HepG2 (cell line): ENCODE data around the gene C1QTNF5. TPM values are rescaled to one million over a fixed set of nuclear protein-coding genes. Genes with fewer than 3 reads are reported as not detected.

Experiments used
- ATAC-seq: fragments of 200-7000 bp; cut with Tn5 transposase; 3 replicates; pipeline ENCODE4 v1.9.1; 2020; ENCODE audit warnings: mild to moderate bottlenecking, moderate library complexity
- BruUV-seq: library from RNA; stranded (reverse); fragments of 400-500 nt; replicated peaks from 2 replicates; lab custom pipeline; 2021; lab: Mats Ljungman, UMichigan
- CTCF ChIA-PET: fragments of 300-600 bp; formaldehyde crosslinking; extraction: SDS; loops from one replicate; lab custom pipeline; 2021; ENCODE audit warnings: low total read pairs, inconsistent platforms, low intra/inter-chr PET ratio; lab: Yijun Ruan, JAX
- POLR2A ChIA-PET: fragments of 350-600 bp; sonication (Branson Sonifier 250); formaldehyde crosslinking; loops from one replicate; lab custom pipeline; 2020; ENCODE audit warnings: antibody characterized with exemption, inconsistent platforms; lab: Yijun Ruan, JAX
- DNase-seq: peaks from one replicate; pipeline ENCODE4 v3.0.0-alpha.2; 2015; ENCODE audit warnings: low spot score
- FAIRE-seq: peaks from 3 replicates; lab custom pipeline; 2011; peaks lifted over from hg19 to GRCh38; lab: Jason Lieb, UNC
- H2AFZ ChIP-seq: one replicate; pipeline ENCODE4 v1.6.1; 2011; ENCODE audit warnings: low read length, inconsistent platforms
- H3K27ac ChIP-seq: fragments of 300-600 bp; 3 replicates; pipeline ENCODE4 v1.8.0; 2011; ENCODE audit warnings: mixed run types, mild to moderate bottlenecking, mixed read lengths, low read length, inconsistent platforms; ENCODE audit not compliant: insufficient read depth; ENCODE audit errors: extremely low read length
- H3K27me3 ChIP-seq, 2 experiments: fragments of 200-600 bp in 1 of 2; 2 replicates in 1 of 2; 3 replicates in 1 of 2; pipeline versions ENCODE4 v1.6.0 to v1.8.0; 2011; ENCODE audit warnings: low read length in 2 of 2, mild to moderate bottlenecking in 2 of 2, moderate library complexity in 2 of 2, inconsistent platforms in 1 of 2; ENCODE audit not compliant: insufficient read depth in 2 of 2, control insufficient read depth in 1 of 2
- H3K36me3 ChIP-seq, 2 experiments: fragments of 200-600 bp in 1 of 2; replicated peaks in 1 of 2; 2 replicates in 1 of 2; 3 replicates in 1 of 2; pipeline versions ENCODE4 v1.5.1 to v1.8.0; 2011; ENCODE audit warnings: low read length in 2 of 2, inconsistent platforms in 1 of 2; ENCODE audit not compliant: insufficient read depth in 2 of 2, control insufficient read depth in 1 of 2
- H3K4me1 ChIP-seq: 2 replicates; pipeline ENCODE4 v1.5.1; 2012; ENCODE audit warnings: low read length, inconsistent platforms; ENCODE audit not compliant: insufficient read depth
- H3K4me2 ChIP-seq: 2 replicates; pipeline ENCODE4 v1.6.0; 2011; ENCODE audit warnings: low read depth, low read length, inconsistent platforms
- H3K4me3 ChIP-seq, 3 experiments: fragments of 200-600 bp in 1 of 3; sonication (generic), shearing (Covaris generic) in 1 of 3; replicated peaks in 1 of 3; 2 replicates each; pipeline ENCODE4 v1.5.1; 2011 to 2016; ENCODE audit warnings: low read length in 3 of 3, inconsistent platforms in 2 of 3, low read depth in 2 of 3, mild to moderate bottlenecking in 2 of 3, control low read depth in 1 of 3, mixed read lengths in 1 of 3; ENCODE audit not compliant: insufficient read depth in 1 of 3
- H3K79me2 ChIP-seq: one replicate; pipeline ENCODE4 v1.6.1; 2011; ENCODE audit warnings: low read length, inconsistent platforms; ENCODE audit not compliant: insufficient read depth
- H3K9ac ChIP-seq: 2 replicates; pipeline ENCODE4 v1.6.0; 2011; ENCODE audit warnings: mild to moderate bottlenecking, low read depth, low read length, inconsistent platforms; ENCODE audit not compliant: insufficient read depth
- H3K9me3 ChIP-seq: 2 replicates; pipeline ENCODE4 v1.5.1; 2012; ENCODE audit warnings: mild to moderate bottlenecking, low read length
- H4K20me1 ChIP-seq: 2 replicates; pipeline ENCODE4 v1.6.0; 2011; ENCODE audit warnings: inconsistent platforms, mild to moderate bottlenecking, low read length, moderate library complexity; ENCODE audit not compliant: insufficient read depth
- CBX1 ChIP-seq: IDR thresholded peaks from one replicate; pipeline ENCODE4 v1.6.1; 2016; ENCODE audit warnings: antibody characterized with exemption, low read depth
- PLRG1 ChIP-seq: fragments of 450-650 bp; conservative IDR thresholded peaks from 2 replicates; pipeline ENCODE4 v1.6.1; 2016
- TCF7 ChIP-seq: sonication (generic); IDR thresholded peaks from 2 replicates; pipeline ENCODE4 v1.6.1; 2016; ENCODE audit warnings: antibody characterized with exemption, low read depth
- YY1 ChIP-seq: IDR thresholded peaks from 2 replicates; pipeline ENCODE4 v1.6.1; 2011; ENCODE audit warnings: low read length, low read depth, moderate library complexity, mild to moderate bottlenecking; ENCODE audit not compliant: insufficient read depth, insufficient replicate concordance
- ZC3H13 ChIP-seq: sonication (generic); formaldehyde crosslinking; IDR thresholded peaks from 2 replicates; pipeline ENCODE4 v1.8.1; 2023; ENCODE audit warnings: mild to moderate bottlenecking, missing genetic modification reagents, moderate library complexity
- ZFYVE20 ChIP-seq: sonication (generic); formaldehyde crosslinking; IDR thresholded peaks from 2 replicates; pipeline ENCODE4 v1.8.0; 2023; ENCODE audit warnings: low read depth, mild to moderate bottlenecking, moderate library complexity, missing genetic modification reagents, borderline replicate concordance
- ZNF343 ChIP-seq: sonication (generic); formaldehyde crosslinking; IDR thresholded peaks from 2 replicates; pipeline ENCODE4 v1.4.0; 2020; ENCODE audit warnings: mild to moderate bottlenecking, missing genetic modification reagents
- ZNF552 ChIP-seq: sonication (generic); formaldehyde crosslinking; IDR thresholded peaks from 2 replicates; pipeline ENCODE4 v1.9.0; 2022; ENCODE audit warnings: missing genetic modification reagents, mild to moderate bottlenecking, borderline replicate concordance
- ZNF674 ChIP-seq: sonication (generic); formaldehyde crosslinking; IDR thresholded peaks from 2 replicates; pipeline ENCODE4 v1.5.0; 2020; ENCODE audit warnings: low read depth, mild to moderate bottlenecking, missing genetic modification reagents
- WGBS: methylation state at CpG from one replicate; pipeline ENCODE4 v1.1.6; 2017; ENCODE audit warnings: low lambda C conversion rate; 5-methylcytosine and 5-hydroxymethylcytosine counted together
- in situ Hi-C: cut with HindIII; loops from 2 replicates; pipeline ENCODE4 v1.10.0; 2017; ENCODE audit warnings: low pct_unique_long_range_greater_than_20kb; ENCODE audit not compliant: extremely low pct_ligation_motif_present
- intact Hi-C: fragments of 100-400 bp; cut with micrococcal nuclease; formaldehyde crosslinking; loops from one replicate; pipeline ENCODE4 v1.10.0; 2022; ENCODE audit not compliant: unreplicated experiment
- polyA plus RNA-seq, 8 experiments: library from polyadenylated mRNA; depleted of rRNA in 3 of 8; stranded (reverse) in 7 of 8; unstranded in 1 of 8; fragments of >200 nt; fragmentation: Illumina TruSeq in 4 of 8; extraction: Trizol in 4 of 8; gene quantifications; 2 replicates each; pipeline versions ENCODE4 v1.2.1 to v1.2.3, GENCODE V29; 2011 to 2016; ENCODE audit warnings: low read depth in 4 of 8, missing spikeins in 1 of 8, mixed read lengths in 1 of 8; ENCODE audit not compliant: insufficient read depth in 1 of 8
- total RNA-seq, 5 experiments: library from RNA; depleted of rRNA; stranded (reverse); fragments of >200 nt; fragmentation: Illumina TruSeq; extraction: Trizol; gene quantifications; 2 replicates each; pipeline ENCODE4 v1.2.3, GENCODE V29; 2016; ENCODE audit warnings: low read depth in 1 of 5
- TF ChIP-seq, protein P1 (sequence below): sonication (generic); formaldehyde crosslinking; IDR thresholded peaks from 2 replicates; pipeline ENCODE4 v1.8.0; 2022; ENCODE audit warnings: missing genetic modification reagents, mild to moderate bottlenecking, inconsistent platforms, borderline replicate concordance
- TF ChIP-seq, protein P2 (sequence below): sonication (generic); formaldehyde crosslinking; IDR thresholded peaks from 2 replicates; pipeline ENCODE4 v1.4.0; 2020; ENCODE audit warnings: missing genetic modification reagents, borderline replicate concordance
- TF ChIP-seq, protein P3 (sequence below): sonication (generic); formaldehyde crosslinking; IDR thresholded peaks from 2 replicates; pipeline ENCODE4 v1.4.0; 2020; ENCODE audit warnings: mild to moderate bottlenecking, missing genetic modification reagents
- TF ChIP-seq, protein P4 (sequence below): sonication (generic); formaldehyde crosslinking; IDR thresholded peaks from 2 replicates; pipeline ENCODE4 v1.5.1; 2020; ENCODE audit warnings: mild to moderate bottlenecking, missing genetic modification reagents, borderline replicate concordance

The C1QTNF5 gene
- total and polyA plus RNA-seq, 2 of the 13 experiments (the other 11 are each of a cell fraction or from before 2014, with no cell fraction given): 0.86 to 1.2 TPM

DNA sequence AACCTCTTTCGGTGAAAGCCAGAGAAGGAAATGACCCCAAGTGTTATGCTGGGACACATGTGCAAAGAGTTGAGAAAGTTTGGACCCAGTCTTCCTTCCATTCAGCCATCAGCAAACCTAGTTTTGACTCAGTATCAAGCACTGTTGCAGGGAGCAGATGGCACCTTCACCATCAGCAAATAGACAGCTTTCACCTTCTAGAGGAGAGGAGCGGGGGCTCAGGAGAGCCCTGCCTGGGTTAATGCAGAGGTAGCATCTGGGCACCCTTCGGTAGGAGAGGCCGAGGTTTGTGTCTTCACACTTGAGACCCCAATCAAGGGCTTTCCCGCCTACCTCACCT is 22.0 kb upstream of the C1QTNF5 start:
- in situ Hi-C loops: no loop called here
- Histone ChIP-seq H3K9me3 (no peaks in the 10 kb centered on the region), H3K36me3 (peaks cover 5 to 20% of the 10 kb centered on the region in 2 experiments; a peak in 4 of 5 replicates), H2AFZ (no peak overlapping the region), H3K27me3 (no peaks in the 10 kb centered on the region), H3K4me1 (peaks cover 71% of the 10 kb centered on the region), H3K4me2 (no peak overlapping the region), H3K27ac (no peak overlapping the region), H3K4me3 (no peak overlapping the region), H4K20me1 (no peaks in the 10 kb centered on the region; the same call in 1 of the 2 replicates), H3K9ac (no peak overlapping the region), H3K79me2 (peaks cover 12% of the 10 kb centered on the region)
- WGBS: 96% methylated on average over 5 of the region's 5 CpGs
- ATAC-seq: no peak
- TF ChIP-seq, protein P1, sequence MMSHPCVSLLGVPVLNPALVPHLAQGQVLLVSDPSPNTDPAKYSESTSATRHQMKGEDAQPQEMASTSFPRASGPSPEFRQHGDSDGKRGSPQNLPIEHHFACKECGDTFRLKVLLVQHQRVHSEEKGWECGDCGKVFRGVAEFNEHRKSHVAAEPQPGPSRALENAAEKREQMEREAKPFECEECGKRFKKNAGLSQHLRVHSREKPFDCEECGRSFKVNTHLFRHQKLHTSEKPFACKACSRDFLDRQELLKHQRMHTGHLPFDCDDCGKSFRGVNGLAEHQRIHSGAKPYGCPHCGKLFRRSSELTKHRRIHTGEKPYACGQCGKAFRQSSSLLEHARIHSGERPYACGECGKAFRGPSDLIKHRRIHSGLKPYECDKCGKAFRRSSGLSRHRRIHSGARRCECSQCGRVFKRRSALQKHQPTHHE: no peak
- TF ChIP-seq ZC3H13 (CRISPR knock-in tag): no peak
- ChIA-PET CTCF (no interaction called here), POLR2A (interaction anchor here (1.1 to 2.3 kb wide), 4 partner anchors 8 to 24 kb away, joined by 3 to 12 read pairs (median 4); partner anchors contain the start of gene USP2)
- DNase-seq: no peak
- intact Hi-C loops: no loop called here
- no peak for FAIRE-seq
- no TSS peak for BruUV-seq

DNA sequence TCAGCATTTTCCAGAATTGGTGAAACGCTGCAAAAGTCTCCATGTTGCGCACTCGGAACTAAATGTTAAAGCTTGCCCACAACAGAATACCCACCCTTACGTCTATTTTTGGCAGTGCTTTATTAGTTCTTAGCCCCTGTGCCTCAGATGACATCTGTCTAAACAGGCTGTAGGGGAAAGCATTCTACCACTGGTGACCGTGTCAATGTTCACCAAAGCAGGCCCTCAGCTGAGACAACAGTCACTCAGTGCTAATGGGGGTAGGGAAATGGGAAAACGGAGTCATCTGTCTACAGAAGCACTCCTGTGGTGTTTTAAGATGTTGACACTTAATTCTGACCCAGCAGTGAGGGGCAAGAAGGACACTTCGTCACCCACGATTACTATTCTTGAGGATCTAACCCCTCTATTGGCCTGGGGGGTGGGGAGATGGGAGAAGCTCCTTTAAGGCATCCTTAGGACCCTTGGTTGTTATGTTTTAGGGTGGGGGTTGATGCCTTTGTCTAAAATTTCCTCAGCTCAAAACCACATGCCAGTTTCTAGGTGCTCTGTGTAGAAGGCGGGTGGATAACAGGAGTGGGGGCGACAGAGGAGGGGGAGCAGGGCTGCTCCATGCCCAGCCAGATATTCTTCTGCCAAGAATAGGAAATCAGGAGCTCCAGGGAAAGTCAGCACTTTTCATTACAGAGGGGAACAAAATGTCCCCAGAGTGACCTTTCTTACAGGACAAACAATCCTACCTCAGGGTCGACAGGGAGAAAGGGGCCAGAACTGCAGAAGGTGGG is 21.4 kb upstream of the C1QTNF5 start:
- Histone ChIP-seq H2AFZ (no peak overlapping the region), H4K20me1 (no peaks in the 10 kb centered on the region; the same call in 1 of the 2 replicates), H3K4me3 (no peak overlapping the region), H3K9me3 (no peaks in the 10 kb centered on the region), H3K9ac (no peak overlapping the region), H3K36me3 (peaks cover 5 to 24% of the 10 kb centered on the region in 2 experiments; a peak in 4 of 5 replicates), H3K4me2 (no peak overlapping the region), H3K79me2 (peaks cover 7% of the 10 kb centered on the region), H3K27me3 (no peaks in the 10 kb centered on the region), H3K27ac (peak overlapping the region; percentile 44), H3K4me1 (peaks cover 69% of the 10 kb centered on the region)
- ATAC-seq: no peak
- no peak for FAIRE-seq
- in situ Hi-C loops (no loop called here), intact Hi-C loops (no loop called here)
- no peak for DNase-seq
- BruUV-seq: no TSS peak
- 91% methylated on average over 10 of the region's 11 CpGs for WGBS
- ChIA-PET POLR2A (interaction anchor here (1.1 to 2.3 kb wide), 7 partner anchors 8 to 24 kb away, joined by 3 to 12 read pairs (median 5); partner anchors contain the start of gene USP2), CTCF (no interaction called here)
- no peak for TF ChIP-seq CBX1
- TF ChIP-seq, protein P2, sequence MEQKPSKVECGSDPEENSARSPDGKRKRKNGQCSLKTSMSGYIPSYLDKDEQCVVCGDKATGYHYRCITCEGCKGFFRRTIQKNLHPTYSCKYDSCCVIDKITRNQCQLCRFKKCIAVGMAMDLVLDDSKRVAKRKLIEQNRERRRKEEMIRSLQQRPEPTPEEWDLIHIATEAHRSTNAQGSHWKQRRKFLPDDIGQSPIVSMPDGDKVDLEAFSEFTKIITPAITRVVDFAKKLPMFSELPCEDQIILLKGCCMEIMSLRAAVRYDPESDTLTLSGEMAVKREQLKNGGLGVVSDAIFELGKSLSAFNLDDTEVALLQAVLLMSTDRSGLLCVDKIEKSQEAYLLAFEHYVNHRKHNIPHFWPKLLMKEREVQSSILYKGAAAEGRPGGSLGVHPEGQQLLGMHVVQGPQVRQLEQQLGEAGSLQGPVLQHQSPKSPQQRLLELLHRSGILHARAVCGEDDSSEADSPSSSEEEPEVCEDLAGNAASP (CRISPR knock-in tag): no peak
- no peak for TF ChIP-seq PLRG1
- no peak for TF ChIP-seq ZNF552 (CRISPR knock-in tag)
- no peak for TF ChIP-seq ZFYVE20
- no peak for TF ChIP-seq ZNF343
- TF ChIP-seq YY1: no peak
- TF ChIP-seq, protein P3, sequence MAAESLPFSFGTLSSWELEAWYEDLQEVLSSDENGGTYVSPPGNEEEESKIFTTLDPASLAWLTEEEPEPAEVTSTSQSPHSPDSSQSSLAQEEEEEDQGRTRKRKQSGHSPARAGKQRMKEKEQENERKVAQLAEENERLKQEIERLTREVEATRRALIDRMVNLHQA (CRISPR knock-in tag): no peak
- no peak for TF ChIP-seq TCF7
- TF ChIP-seq, protein P4, sequence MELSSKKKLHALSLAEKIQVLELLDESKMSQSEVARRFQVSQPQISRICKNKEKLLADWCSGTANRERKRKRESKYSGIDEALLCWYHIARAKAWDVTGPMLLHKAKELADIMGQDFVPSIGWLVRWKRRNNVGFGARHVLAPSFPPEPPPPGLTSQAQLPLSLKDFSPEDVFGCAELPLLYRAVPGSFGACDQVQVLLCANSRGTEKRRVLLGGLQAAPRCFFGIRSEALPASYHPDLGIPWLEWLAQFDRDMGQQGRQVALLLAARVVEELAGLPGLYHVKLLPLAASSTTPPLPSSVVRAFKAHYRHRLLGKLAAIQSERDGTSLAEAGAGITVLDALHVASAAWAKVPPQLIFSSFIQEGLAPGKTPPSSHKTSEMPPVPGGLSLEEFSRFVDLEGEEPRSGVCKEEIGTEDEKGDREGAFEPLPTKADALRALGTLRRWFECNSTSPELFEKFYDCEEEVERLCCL (CRISPR knock-in tag): no peak
- no peak for TF ChIP-seq ZNF674
